Thymus (tissue), 11 donors: ENCODE data around the gene AKAP12. TPM values are rescaled to one million over a fixed set of nuclear protein-coding genes. Genes with fewer than 3 reads are reported as not detected.
"Not testable (repeated sequence)": the region's sequence is repeated elsewhere in the genome, so short reads cannot be mapped to it uniquely, and the experiment has no call there.

Source experiments
- DNase-seq, 9 donors: peaks; one replicate each; pipeline ENCODE4 v3.0.0-alpha.2; 2013; ENCODE audit warnings: low spot score in 9 of 9, low read depth in 6 of 9, missing footprints in 1 of 9
- H3K27ac ChIP-seq, 2 donors: one replicate each; pipeline ENCODE4 v1.5.1; 2013; ENCODE audit warnings: control low read depth in 1 of 2, low read depth in 1 of 2, low read length in 1 of 2, mild to moderate bottlenecking in 1 of 2, moderate library complexity in 1 of 2
- H3K27me3 ChIP-seq, 2 donors: one replicate each; pipeline ENCODE4 v1.5.1; 2013; ENCODE audit warnings: low read length in 1 of 2; ENCODE audit not compliant: control insufficient read depth in 2 of 2, insufficient read depth in 1 of 2
- H3K36me3 ChIP-seq, 2 donors: one replicate each; pipeline ENCODE4 v1.5.1; 2013; ENCODE audit warnings: low read length in 1 of 2, mild to moderate bottlenecking in 1 of 2, moderate library complexity in 1 of 2; ENCODE audit not compliant: control insufficient read depth in 2 of 2, insufficient read depth in 2 of 2
- H3K4me1 ChIP-seq, 2 donors: one replicate each; pipeline ENCODE4 v1.5.1; 2013; ENCODE audit warnings: low read length in 2 of 2; ENCODE audit not compliant: control insufficient read depth in 2 of 2, insufficient read depth in 2 of 2
- H3K4me3 ChIP-seq, 2 donors: one replicate each; pipeline ENCODE4 v1.5.1; 2013; ENCODE audit warnings: low read length in 2 of 2, control low read depth in 1 of 2, mild to moderate bottlenecking in 1 of 2
- H3K9me3 ChIP-seq, 2 donors: one replicate each; pipeline ENCODE4 v1.5.1; 2013; ENCODE audit warnings: low read length in 1 of 2, mild to moderate bottlenecking in 1 of 2; ENCODE audit not compliant: control insufficient read depth in 2 of 2, insufficient read depth in 1 of 2
- WGBS: extraction: QIAGEN DNeasy Blood & Tissue Kit; methylation state at CpG from one replicate; pipeline ENCODE4 v1.1.7; 2013; 5-methylcytosine and 5-hydroxymethylcytosine counted together
- polyA plus RNA-seq: library from polyadenylated mRNA; stranded (reverse); fragments of 200-250 nt; gene quantifications from one replicate; pipeline ENCODE4 v1.2.3, GENCODE V29; 2013
- total RNA-seq: library from RNA; stranded (reverse); fragments of 120-200 nt; gene quantifications from one replicate; pipeline ENCODE4 v1.2.4, GENCODE V29; 2013
- donor health status: healthy.

The AKAP12 gene
- total and polyA plus RNA-seq, 2 donors: 4.3 to 14.4 TPM

GRCh38 chr6:151374036-151374683 is 134.4 kb downstream of the AKAP12 start:
- H3K36me3 ChIP-seq: peaks cover 25 to 30% of the 10 kb centered on the region in 2 donors
- no peak overlapping the region for H3K4me3 ChIP-seq
- H3K9me3 ChIP-seq: no peaks in the 10 kb centered on the region
- 89% methylated on average over 5 of the region's 5 CpGs for WGBS
- no peak for DNase-seq
- H3K27me3 ChIP-seq: no peaks in the 10 kb centered on the region
- H3K4me1 ChIP-seq: peaks cover 7 to 12% of the 10 kb centered on the region in 2 donors
- H3K27ac ChIP-seq: peak overlapping the region in 1 of 2 donors; percentile 18

- H3K36me3 ChIP-seq: peaks cover 17 to 22% of the 10 kb centered on the region in 2 donors
- no peak for DNase-seq
- H3K9me3 ChIP-seq: no peaks in the 10 kb centered on the region
- H3K27ac ChIP-seq: no peak overlapping the region
- H3K4me1 ChIP-seq: peaks cover 15 to 23% of the 10 kb centered on the region in 2 donors
- WGBS: 96% methylated on average over 2 of the region's 2 CpGs
- H3K27me3 ChIP-seq: no peaks in the 10 kb centered on the region
- H3K4me3 ChIP-seq: no peak overlapping the region
Measured at GRCh38 chr6:151375833-151376232, 136.1 kb downstream of the AKAP12 start.

GRCh38 chr6:151376440-151376839 is 136.7 kb downstream of the AKAP12 start:
- no peak overlapping the region for H3K4me3 ChIP-seq
- H3K27me3 ChIP-seq: no peaks in the 10 kb centered on the region
- peaks cover 11 to 16% of the 10 kb centered on the region in 2 donors for H3K36me3 ChIP-seq
- H3K4me1 ChIP-seq: peaks cover 15 to 26% of the 10 kb centered on the region in 2 donors
- 13% methylated on average over 1 of the region's 1 CpG for WGBS
- no peaks in the 10 kb centered on the region for H3K9me3 ChIP-seq
- DNase-seq: no peak
- H3K27ac ChIP-seq: no peak overlapping the region

GRCh38 chr6:151377095-151377494 is 137.3 kb downstream of the AKAP12 start:
- Histone ChIP-seq H3K27ac (no peak overlapping the region), H3K27me3 (no peaks in the 10 kb centered on the region), H3K9me3 (no peaks in the 10 kb centered on the region), H3K36me3 (peaks cover 4 to 9% of the 10 kb centered on the region in 2 donors), H3K4me3 (no peak overlapping the region), H3K4me1 (peaks cover 15 to 25% of the 10 kb centered on the region in 2 donors)
- WGBS: 91% methylated on average over 3 of the region's 3 CpGs
- DNase-seq: no peak

GRCh38 chr6:151379933-151380847 is 140.4 kb downstream of the AKAP12 start:
- Histone ChIP-seq H3K9me3 (no peaks in the 10 kb centered on the region), H3K36me3 (peaks cover 0 to 11% of the 10 kb centered on the region in 2 donors), H3K4me3 (no peak overlapping the region), H3K27ac (peak overlapping the region; percentile 33 to 48), H3K27me3 (no peaks in the 10 kb centered on the region), H3K4me1 (peaks cover 10 to 14% of the 10 kb centered on the region in 2 donors)
- 66% methylated on average over 14 of the region's 14 CpGs for WGBS
- DNase-seq: peak in 1 of 9 donors; percentile 48

GRCh38 chr6:151380848-151381205 is 141.1 kb downstream of the AKAP12 start:
- peaks cover 0 to 11% of the 10 kb centered on the region in 2 donors for H3K36me3 ChIP-seq
- WGBS: 98% methylated on average over 1 of the region's 1 CpG
- no peak for DNase-seq
- no peaks in the 10 kb centered on the region for H3K9me3 ChIP-seq
- peak overlapping the region; percentile 15 to 33 for H3K27ac ChIP-seq
- H3K4me3 ChIP-seq: no peak overlapping the region
- H3K4me1 ChIP-seq: peaks cover 10 to 14% of the 10 kb centered on the region in 2 donors
- H3K27me3 ChIP-seq: no peaks in the 10 kb centered on the region

GRCh38 chr6:151381722-151382121 is 142.0 kb downstream of the AKAP12 start:
- no peak for DNase-seq
- H3K4me3 ChIP-seq: no peak overlapping the region
- no peak overlapping the region for H3K27ac ChIP-seq
- peaks cover 8 to 14% of the 10 kb centered on the region in 2 donors for H3K4me1 ChIP-seq
- H3K36me3 ChIP-seq: peaks cover 0 to 11% of the 10 kb centered on the region in 2 donors
- no peaks in the 10 kb centered on the region for H3K9me3 ChIP-seq
- 92% methylated on average over 4 of the region's 4 CpGs for WGBS
- no peaks in the 10 kb centered on the region for H3K27me3 ChIP-seq

- 98% methylated on average over 9 of the region's 9 CpGs for WGBS
- H3K4me3 ChIP-seq, DNase-seq, H3K27ac ChIP-seq, H3K9me3 ChIP-seq, H3K27me3 ChIP-seq: not testable (repeated sequence)
- Histone ChIP-seq H3K4me1 (peaks cover 8 to 14% of the 10 kb centered on the region in 2 donors), H3K36me3 (peaks cover 0 to 14% of the 10 kb centered on the region in 2 donors)
Measured at GRCh38 chr6:151382631-151383030, 142.9 kb downstream of the AKAP12 start.

- no peak for DNase-seq
- Histone ChIP-seq H3K27me3 (no peaks in the 10 kb centered on the region), H3K9me3 (no peaks in the 10 kb centered on the region), H3K27ac (no peak overlapping the region), H3K4me1 (peaks cover 16 to 25% of the 10 kb centered on the region in 2 donors), H3K4me3 (no peak overlapping the region), H3K36me3 (peaks cover 0 to 21% of the 10 kb centered on the region in 2 donors)
- 99% methylated on average over 5 of the region's 5 CpGs for WGBS
Measured at GRCh38 chr6:151384151-151384550, 144.4 kb downstream of the AKAP12 start.
